Endodermal cell (in vitro differentiated cells): ENCODE measurements around the gene ARHGAP33. TPM values are rescaled to one million over a fixed set of nuclear protein-coding genes. Genes with fewer than 3 reads are reported as not detected.

Experiments
- DNase-seq: peaks from one replicate; pipeline ENCODE4 v3.0.0-alpha.2; 2017
- H3K27ac ChIP-seq: 2 replicates; pipeline ENCODE4 v1.5.1; 2013; ENCODE audit warnings: mild to moderate bottlenecking, low read depth, low read length, moderate library complexity
- H3K27me3 ChIP-seq: 2 replicates; pipeline ENCODE4 v1.6.1; 2013; ENCODE audit warnings: mild to moderate bottlenecking, low read length, moderate library complexity; ENCODE audit not compliant: insufficient read depth, control insufficient read depth, poor library complexity, severe bottlenecking
- H3K36me3 ChIP-seq: 2 replicates; pipeline ENCODE4 v1.7.0; 2013; ENCODE audit warnings: mild to moderate bottlenecking, low read length, moderate library complexity; ENCODE audit not compliant: control insufficient read depth, insufficient read depth
- H3K4me1 ChIP-seq: one replicate; pipeline ENCODE4 v1.7.0; 2013; ENCODE audit warnings: low read length; ENCODE audit not compliant: control insufficient read depth, insufficient read depth
- H3K4me3 ChIP-seq: 2 replicates; pipeline ENCODE4 v1.5.1; 2013; ENCODE audit warnings: mild to moderate bottlenecking, low read length, moderate library complexity
- H3K9ac ChIP-seq: 2 replicates; pipeline ENCODE4 v1.6.1; 2013; ENCODE audit warnings: mild to moderate bottlenecking, low read length, moderate library complexity; ENCODE audit not compliant: poor library complexity, severe bottlenecking; ENCODE audit errors: extremely low read depth
- H3K9me3 ChIP-seq: 2 replicates; pipeline ENCODE4 v1.6.1; 2013; ENCODE audit warnings: mild to moderate bottlenecking, low read length, moderate library complexity; ENCODE audit not compliant: control insufficient read depth
- H3K27ac Mint-ChIP-seq: 2 replicates; pipeline ENCODE4 v1.8.0; 2020; ENCODE audit warnings: mixed read lengths
- H3K27me3 Mint-ChIP-seq: 2 replicates; pipeline ENCODE4 v1.8.0; 2021; ENCODE audit warnings: mild to moderate bottlenecking, mixed read lengths; ENCODE audit not compliant: insufficient read depth
- H3K36me3 Mint-ChIP-seq: 2 replicates; pipeline ENCODE4 v1.8.0; 2020; ENCODE audit warnings: low read depth, mixed read lengths
- H3K4me1 Mint-ChIP-seq: 2 replicates; pipeline ENCODE4 v1.8.0; 2020; ENCODE audit warnings: mixed read lengths
- H3K4me3 Mint-ChIP-seq: 2 replicates; pipeline ENCODE4 v1.8.0; 2020; ENCODE audit warnings: mild to moderate bottlenecking, moderate library complexity, mixed read lengths
- H3K9me3 Mint-ChIP-seq: 2 replicates; pipeline ENCODE4 v1.8.0; 2020; ENCODE audit warnings: mild to moderate bottlenecking, mixed read lengths
- WGBS, 2 experiments: methylation state at CpG; one replicate each; pipeline versions ENCODE4 v1.1.5 to v1.1.7; 2013; ENCODE audit warnings: missing lambda C conversion rate in 2 of 2, mixed read lengths in 1 of 2; ENCODE audit not compliant: insufficient coverage in 1 of 2, insufficient read length in 1 of 2; 5-methylcytosine and 5-hydroxymethylcytosine counted together
- total RNA-seq, 2 donors: library from RNA; stranded (reverse); fragmentation: NEBNext Ultra II Directional in 1 of 2; extraction: Animal tissue kit (Norgen Biotek cat#: 25700) in 1 of 2; gene quantifications; 2 replicates in 1 of 2; 3 replicates in 1 of 2; pipeline ENCODE4 v1.2.1, GENCODE V29; 2021
- TF ChIP-seq, protein P1 (sequence below): fragments of 200-600 bp; sonication (generic); conservative IDR thresholded peaks from 2 replicates; pipeline ENCODE4 v1.5.0; 2021; ENCODE audit warnings: antibody characterized with exemption, mild to moderate bottlenecking

Gene ARHGAP33
- total RNA-seq, 2 donors from 2014 or later: 12.7 to 15.0 TPM

DNA sequence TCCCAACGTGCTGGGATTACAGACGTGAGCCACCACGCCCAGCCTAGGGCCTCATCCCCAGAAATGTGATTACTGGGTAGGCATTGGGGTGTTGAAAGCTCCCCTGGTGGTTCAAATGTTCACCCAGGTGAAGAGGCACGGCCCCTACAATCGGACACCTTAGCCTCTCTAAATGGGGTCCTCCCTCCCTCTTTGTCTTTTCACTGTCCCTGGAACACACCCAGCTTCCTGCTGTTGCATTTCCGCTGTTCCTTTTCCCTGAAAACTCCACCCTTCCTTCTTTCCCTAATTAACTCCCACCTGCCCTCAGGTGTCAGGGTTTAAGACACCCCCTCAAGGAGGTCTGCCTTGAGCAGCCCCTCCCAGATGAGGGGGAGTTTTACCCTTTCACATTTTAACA lies 40.9 kb downstream of the ARHGAP33 start:
- H3K4me1 ChIP-seq: no peaks in the 10 kb centered on the region
- no peak overlapping the region for H3K4me3 ChIP-seq
- no peak overlapping the region for H3K4me3 Mint-ChIP-seq
- no peaks in the 10 kb centered on the region for H3K9me3 ChIP-seq
- no peaks in the 10 kb centered on the region for H3K36me3 ChIP-seq
- peaks cover 4% of the 10 kb centered on the region for H3K4me1 Mint-ChIP-seq
- no peak overlapping the region for H3K27ac ChIP-seq
- H3K36me3 Mint-ChIP-seq: no peaks in the 10 kb centered on the region
- no peak overlapping the region for H3K27ac Mint-ChIP-seq
- H3K27me3 Mint-ChIP-seq: peaks cover 3% of the 10 kb centered on the region
- WGBS, 2 experiments: 68 to 73% methylated on average over 6 of the region's 6 CpGs
- no peaks in the 10 kb centered on the region for H3K27me3 ChIP-seq
- H3K9me3 Mint-ChIP-seq: no peaks in the 10 kb centered on the region
- no peak overlapping the region for H3K9ac ChIP-seq
- DNase-seq: no peak
- TF ChIP-seq, protein P1, sequence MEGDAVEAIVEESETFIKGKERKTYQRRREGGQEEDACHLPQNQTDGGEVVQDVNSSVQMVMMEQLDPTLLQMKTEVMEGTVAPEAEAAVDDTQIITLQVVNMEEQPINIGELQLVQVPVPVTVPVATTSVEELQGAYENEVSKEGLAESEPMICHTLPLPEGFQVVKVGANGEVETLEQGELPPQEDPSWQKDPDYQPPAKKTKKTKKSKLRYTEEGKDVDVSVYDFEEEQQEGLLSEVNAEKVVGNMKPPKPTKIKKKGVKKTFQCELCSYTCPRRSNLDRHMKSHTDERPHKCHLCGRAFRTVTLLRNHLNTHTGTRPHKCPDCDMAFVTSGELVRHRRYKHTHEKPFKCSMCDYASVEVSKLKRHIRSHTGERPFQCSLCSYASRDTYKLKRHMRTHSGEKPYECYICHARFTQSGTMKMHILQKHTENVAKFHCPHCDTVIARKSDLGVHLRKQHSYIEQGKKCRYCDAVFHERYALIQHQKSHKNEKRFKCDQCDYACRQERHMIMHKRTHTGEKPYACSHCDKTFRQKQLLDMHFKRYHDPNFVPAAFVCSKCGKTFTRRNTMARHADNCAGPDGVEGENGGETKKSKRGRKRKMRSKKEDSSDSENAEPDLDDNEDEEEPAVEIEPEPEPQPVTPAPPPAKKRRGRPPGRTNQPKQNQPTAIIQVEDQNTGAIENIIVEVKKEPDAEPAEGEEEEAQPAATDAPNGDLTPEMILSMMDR: no peak

DNA sequence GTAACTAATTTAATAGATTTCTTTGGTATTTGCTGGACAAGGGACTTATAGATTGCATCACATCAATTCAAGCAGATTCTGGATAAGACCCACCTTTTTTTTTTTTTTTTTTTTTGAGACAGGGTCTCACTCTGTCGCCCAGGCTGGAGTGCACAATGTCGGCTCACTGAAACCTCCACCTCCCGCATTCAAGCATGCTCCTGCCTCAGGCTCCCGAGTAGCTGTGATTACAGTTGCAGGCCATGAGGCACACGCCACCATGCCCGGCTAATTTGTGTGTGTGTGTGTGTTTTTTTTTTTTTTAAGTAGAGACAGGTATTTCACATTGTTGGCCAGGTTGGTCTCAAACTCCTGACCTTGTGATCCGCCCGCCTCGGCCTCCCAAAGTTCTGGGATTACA lies 41.5 kb downstream of the ARHGAP33 start:
- Histone ChIP-seq H3K27me3 (no peaks in the 10 kb centered on the region), H3K4me3 (no peak overlapping the region), H3K36me3 (no peaks in the 10 kb centered on the region), H3K9me3 (no peaks in the 10 kb centered on the region), H3K27ac (no peak overlapping the region), H3K9ac (no peak overlapping the region), H3K4me1 (no peaks in the 10 kb centered on the region)
- Mint-ChIP-seq H3K4me1 (peaks cover 1% of the 10 kb centered on the region), H3K9me3 (no peaks in the 10 kb centered on the region), H3K27me3 (peaks cover 2% of the 10 kb centered on the region), H3K4me3 (no peak overlapping the region), H3K36me3 (no peaks in the 10 kb centered on the region), H3K27ac (no peak overlapping the region)
- WGBS, 2 experiments: 92 to 94% methylated on average over 5 to 9 of the region's 9 CpGs
- TF ChIP-seq, protein P1: no peak
- no peak for DNase-seq

DNA sequence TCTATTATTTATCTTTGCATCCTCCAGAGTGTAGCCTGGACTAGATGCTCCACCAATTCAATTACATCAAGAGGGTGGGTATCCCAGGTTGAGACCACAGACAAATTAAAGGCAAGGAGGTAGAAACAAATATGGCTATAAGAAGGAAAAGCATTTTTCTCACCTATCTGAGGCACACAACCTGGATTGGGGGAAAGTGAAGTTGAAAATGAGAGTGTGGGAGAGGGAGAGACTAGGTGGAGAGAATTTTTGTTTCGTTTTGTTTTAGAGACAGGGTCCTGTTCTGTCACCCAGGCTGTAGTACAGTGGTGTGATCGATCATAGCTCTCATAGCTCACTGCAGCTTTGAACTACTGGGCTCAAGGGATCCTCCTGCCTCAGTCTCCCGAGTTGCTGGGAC lies 43.1 kb downstream of the ARHGAP33 start:
- H3K27me3 ChIP-seq: no peaks in the 10 kb centered on the region
- H3K27me3 Mint-ChIP-seq: peaks cover 2% of the 10 kb centered on the region
- H3K36me3 Mint-ChIP-seq: no peaks in the 10 kb centered on the region
- H3K4me1 ChIP-seq: no peaks in the 10 kb centered on the region
- H3K36me3 ChIP-seq: no peaks in the 10 kb centered on the region
- H3K9me3 ChIP-seq: no peaks in the 10 kb centered on the region
- no peaks in the 10 kb centered on the region for H3K9me3 Mint-ChIP-seq
- H3K4me1 Mint-ChIP-seq: peaks cover 1% of the 10 kb centered on the region
- no peak for DNase-seq
- TF ChIP-seq, protein P1: no peak
- no peak overlapping the region for H3K27ac Mint-ChIP-seq
- WGBS, 2 experiments: 70 to 78% methylated on average over 2 to 3 of the region's 3 CpGs
- no peak overlapping the region for H3K4me3 Mint-ChIP-seq
- H3K4me3 ChIP-seq: no peak overlapping the region
- no peak overlapping the region for H3K9ac ChIP-seq
- no peak overlapping the region for H3K27ac ChIP-seq
